Caki2 (cell line): Measurements from ENCODE around the gene MX1. TPM values are rescaled to one million over a fixed set of nuclear protein-coding genes. Genes with fewer than 3 reads are reported as not detected.

ENCODE experiments used
- DNase-seq: peaks from one replicate; pipeline ENCODE4 v3.0.0-alpha.2; 2015; ENCODE audit warnings: low read depth
- in situ Hi-C: cut with HindIII; loops from 2 replicates; pipeline ENCODE4 v1.10.0; 2016; ENCODE audit warnings: low sequenced_read_pairs, low pct_unique_long_range_greater_than_20kb, mixed read lengths
- total RNA-seq: library from RNA; depleted of rRNA; stranded (reverse); fragments of >200 nt; shearing (Covaris generic); gene quantifications from 2 replicates; pipeline ENCODE4 v1.2.3, GENCODE V29; 2014; ENCODE audit warnings: low replicate concordance

The MX1 gene
- total RNA-seq, 1 experiment from 2014 or later = 4.8 TPM

DNA sequence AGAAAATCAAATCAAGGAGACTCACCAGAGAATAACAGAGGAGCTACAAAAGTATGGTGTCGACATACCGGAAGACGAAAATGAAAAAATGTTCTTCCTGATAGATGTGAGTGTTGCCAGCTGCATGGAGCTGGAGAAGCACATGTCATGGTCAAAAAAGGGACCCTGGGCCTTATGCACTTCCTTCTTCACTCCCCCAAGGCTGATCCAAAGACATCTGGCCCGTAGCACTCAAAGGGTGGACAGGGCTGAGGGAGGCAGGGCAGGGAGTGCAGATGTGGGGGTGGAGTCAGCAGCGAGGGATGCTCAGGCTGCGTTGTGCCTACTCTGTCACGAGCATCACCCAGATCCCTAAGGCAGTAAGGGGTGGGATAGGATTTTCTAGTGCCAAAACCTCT lies 19.4 kb downstream of the MX1 start:
- in situ Hi-C loops = no loop called here
- DNase-seq = no peak

DNA sequence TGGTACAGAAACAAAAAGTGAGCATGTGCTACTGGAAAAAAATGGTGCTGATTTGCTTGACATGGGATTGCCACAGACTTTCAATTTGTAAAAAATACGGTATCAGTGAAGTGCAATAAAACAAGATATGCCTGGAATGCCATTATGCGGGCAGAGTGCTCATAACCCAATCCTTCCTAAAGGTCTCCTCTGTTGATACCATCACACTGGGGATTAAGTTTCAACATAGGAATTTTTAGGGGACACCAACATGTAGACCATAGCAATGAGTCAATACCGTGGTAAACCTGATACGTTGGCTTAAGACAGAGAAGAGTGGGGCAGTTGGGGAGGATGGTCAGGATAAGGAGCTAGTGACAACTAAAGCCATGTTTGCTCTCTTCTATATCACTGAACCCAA lies 20.5 kb downstream of the MX1 start:
- no peak for DNase-seq
- in situ Hi-C loops = no loop called here

DNA sequence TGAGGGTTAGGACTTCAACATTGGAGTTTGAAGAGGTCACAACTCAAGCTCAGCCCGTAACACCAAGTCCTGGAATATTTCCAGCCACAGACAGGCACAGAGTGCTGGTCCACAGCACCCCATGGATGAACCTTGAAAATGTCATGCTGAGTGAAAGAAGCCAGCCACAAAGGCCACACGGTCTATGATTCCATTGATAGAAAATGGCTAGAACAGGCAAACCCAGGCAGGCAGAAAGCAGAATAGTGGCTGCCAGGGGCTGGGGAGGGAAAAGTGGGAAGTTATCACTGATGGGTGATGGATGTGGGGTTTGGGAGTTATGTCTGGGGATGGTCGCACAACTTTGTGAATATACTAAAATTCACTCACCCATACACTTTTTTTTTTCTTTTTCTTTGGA lies 21.3 kb downstream of the MX1 start:
- DNase-seq = no peak
- in situ Hi-C loops = no loop called here

DNA sequence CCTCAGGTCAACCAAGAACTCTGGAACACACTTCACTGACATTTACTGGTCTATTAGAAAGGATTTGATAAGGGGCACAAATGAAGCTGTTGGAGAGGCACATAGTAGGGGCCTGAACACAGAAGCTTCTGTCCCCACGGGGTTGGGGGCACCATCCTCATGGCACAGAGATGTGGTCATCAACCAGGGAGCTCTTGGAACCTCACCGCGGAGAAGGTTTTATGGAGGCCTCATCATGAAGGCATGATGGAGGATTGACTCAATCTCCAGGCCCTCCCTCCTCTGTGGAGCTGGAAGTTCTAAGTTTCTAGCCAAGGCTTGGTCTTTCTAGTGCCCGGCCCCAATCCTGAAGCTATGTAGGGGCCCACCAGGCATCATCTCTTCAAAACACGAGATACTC lies 23.6 kb downstream of the MX1 start:
- no peak for DNase-seq
- in situ Hi-C loops = no loop called here

DNA sequence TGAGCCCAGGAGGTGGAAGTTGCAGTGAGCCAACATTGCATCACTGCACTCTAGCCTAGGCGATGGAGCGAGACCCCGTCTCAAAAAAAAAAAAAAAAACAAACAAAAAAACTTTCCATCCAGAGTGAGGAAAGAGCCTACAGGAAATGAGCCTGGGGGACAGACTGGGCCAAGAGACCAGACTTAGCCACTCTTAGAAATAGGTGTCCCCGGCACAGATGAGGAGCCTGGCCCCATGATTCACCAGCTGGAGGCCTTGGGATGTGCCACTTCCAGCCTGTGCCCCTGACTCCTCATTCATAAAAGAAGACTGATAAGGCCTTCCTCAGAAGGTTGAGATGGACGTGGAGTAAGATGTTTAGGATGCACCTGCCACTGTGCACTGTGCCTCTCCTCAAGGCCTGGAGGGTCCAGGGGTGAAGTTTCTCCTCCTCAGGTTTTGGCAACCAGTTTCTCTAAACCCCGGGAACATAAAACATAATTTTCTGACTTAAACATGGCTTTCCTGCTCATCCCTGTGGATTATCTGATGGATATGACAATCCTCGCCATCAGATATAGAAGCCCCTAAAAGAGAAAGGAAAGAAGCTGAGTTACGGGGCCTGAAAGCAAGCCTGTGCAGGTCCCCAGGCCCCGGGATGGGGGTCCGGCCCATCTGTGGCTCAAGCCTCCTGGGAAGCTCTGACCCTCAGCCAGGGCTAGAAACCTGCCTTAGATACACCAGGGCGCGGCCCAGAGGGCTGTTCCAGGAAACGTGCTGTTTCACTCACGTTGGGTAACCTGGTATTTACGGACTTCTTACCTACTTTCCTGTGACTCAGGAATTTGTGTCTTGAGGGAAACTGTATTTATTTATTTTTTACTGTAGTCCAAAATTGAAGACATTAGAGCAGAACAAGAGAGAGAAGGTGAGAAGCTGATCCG lies 26.0 kb downstream of the MX1 start:
- DNase-seq = no peak
- in situ Hi-C loops = no loop called here

DNA sequence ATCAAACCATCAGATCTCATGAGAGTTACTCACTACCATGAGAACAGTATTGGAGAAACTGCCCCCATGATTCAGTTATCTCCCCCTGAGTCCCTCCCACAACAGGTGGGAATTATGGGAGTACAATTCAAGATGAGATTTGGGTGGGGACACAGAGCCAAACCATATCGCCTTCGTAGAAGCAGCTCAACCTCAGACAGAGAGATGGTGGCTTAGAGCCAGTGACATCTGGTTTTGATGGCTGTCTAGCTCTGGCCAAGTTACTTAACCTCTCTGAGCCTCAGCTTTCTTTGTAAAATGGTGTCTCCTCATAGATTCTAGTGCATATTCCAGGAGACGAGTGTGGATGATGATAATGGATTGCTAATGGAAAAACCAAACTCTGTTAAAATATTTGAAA lies 27.2 kb downstream of the MX1 start:
- in situ Hi-C loops = no loop called here
- DNase-seq = no peak

DNA sequence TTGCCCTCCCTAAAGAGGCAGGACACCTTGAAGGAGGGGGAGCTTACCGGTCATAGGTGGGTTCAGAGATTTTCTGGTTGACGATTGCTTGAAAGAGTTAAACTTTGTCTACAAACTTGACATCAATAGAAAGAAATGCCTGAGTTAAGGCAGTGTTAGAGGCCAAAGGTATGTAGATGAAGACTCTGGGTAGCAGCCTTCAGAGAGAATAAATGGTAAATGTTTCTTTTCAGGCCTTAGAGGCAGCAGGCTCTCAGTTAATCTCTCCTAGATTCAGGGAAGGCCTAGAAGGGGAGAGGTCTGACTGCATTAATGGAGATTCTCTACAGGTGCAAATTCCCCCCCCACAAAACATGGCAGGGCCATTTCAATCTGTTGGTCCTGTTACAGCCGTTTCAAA lies 27.7 kb downstream of the MX1 start:
- in situ Hi-C loops = no loop called here
- no peak for DNase-seq

DNA sequence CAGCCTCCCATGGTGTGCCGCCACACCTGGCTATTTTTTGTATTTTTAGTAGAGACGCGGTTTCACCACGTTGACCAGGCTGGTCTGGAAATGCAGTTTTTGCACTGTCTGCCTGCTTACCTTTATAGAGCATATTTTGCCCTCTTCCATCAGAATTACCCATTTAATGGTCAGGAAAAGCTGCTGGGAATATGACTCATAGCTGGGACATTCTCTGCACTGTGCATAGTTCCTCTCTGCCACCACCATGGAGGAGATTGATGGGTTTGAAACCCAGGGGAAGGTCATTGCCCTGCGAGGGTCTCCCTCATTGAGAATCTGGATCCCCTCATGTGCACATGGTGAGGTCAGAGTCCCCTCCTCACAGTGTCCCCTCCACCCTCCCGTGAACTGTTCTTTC lies 32.1 kb downstream of the MX1 start:
- in situ Hi-C loops = no loop called here
- no peak for DNase-seq

DNA sequence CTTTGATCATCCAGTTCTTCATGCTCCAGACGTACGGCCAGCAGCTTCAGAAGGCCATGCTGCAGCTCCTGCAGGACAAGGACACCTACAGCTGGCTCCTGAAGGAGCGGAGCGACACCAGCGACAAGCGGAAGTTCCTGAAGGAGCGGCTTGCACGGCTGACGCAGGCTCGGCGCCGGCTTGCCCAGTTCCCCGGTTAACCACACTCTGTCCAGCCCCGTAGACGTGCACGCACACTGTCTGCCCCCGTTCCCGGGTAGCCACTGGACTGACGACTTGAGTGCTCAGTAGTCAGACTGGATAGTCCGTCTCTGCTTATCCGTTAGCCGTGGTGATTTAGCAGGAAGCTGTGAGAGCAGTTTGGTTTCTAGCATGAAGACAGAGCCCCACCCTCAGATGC lies 32.5 kb downstream of the MX1 start:
- in situ Hi-C loops = no loop called here
- DNase-seq = no peak

DNA sequence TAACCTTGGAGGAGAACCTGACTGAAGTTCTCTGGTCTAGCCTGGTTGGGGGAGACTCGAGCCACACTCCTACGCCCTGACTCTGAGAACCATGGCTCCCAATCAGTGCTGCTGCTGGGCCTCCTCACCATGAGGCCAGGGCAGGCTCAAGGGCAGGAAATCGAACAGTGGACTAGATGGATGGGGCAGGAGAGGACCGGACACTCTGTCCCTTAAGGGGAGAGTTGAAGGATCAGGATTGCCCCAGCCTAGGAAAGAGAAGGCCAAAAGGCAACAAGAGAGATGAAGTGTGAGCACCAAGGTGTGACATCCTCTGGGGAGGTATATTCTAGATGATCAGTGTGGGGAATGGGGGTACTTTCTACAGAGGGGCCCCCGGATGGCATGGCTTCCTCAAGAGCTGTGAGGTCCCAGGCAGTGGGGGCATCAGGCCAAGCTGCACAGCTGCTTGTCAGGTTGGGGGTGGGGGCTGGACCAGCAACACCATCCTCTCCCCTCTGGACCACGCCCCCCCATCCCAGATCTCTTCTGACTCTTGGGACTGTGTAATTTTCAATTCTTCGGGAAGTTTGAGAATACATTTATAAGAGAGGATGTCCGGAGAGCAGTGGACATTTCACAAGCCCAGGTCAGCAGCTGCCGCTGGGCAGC lies 34.0 kb downstream of the MX1 start:
- no peak for DNase-seq
- in situ Hi-C loops = no loop called here

DNA sequence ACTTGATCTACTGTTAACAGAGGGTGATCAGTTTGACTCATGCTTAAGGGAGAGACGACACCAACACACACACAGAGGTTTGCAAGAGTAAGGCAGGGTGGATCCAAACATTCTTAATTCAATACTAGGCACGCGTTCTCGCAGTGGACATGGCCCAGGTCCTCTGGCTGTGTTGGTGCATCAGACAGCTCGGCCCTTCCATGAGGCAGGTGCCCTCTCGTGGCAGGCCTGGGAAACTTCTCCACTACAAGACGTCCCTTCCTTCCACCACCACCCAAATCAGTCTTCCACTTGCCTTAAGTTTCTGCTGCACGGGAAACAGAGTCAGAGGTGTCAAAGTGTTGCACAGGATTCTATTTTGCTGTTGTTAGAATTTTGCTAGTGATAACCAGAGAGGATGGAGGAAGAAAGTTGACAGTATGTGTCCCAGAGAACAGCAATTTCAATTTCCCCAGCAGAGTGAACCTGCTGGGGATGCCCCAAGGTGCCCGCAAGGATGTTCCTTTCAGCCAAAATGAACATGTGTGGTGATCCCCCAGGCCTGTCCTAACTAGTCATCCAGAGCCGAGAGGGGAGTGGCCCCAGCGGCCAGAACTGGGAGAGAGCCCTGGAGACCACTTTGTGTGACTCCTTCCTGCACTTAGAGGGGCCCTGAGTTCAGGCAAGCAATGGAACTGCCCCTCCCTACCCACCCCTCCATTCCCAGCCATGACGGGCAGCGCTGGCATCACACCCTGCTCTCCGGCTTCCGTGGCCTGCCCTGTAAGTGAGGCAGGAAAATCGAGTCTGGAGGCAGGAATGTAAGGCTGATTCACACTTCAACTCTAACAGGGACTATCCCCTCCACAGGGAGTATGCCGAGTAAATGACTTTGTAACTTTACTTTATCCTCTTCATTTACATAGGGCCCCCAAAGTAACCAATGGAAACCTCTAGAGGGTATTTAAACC lies 34.8 kb downstream of the MX1 start:
- DNase-seq = peak; percentile 44
- in situ Hi-C loops = no loop called here

DNA sequence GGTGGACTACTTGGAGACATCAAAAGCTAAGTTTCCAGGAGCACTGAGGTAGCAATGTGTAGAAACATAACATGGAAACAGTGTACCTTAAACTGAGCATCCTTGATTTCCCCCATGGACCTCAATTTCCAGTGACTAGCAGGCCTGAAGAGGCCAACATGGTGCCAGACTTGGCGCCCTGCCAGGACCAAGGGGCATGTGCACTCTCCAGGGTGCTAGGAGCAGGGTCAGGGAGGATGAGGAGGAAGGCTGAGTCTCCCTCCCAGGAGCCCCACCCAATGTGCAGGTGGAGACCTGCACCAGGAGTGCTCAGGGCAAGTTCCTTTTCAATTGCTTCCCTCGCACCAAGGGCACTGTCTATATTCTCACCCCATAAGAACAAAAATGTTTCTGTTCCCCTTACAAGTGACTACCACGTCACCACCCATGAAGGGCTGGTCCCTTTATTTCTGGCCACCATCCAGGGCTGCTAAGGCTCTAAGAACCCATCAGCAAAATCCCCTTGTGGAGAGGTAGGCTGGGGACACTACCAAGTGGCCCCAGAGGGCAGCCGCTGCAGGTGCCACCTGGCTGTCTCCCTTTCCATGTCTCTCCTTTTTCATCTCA lies 39.2 kb downstream of the MX1 start:
- in situ Hi-C loops = no loop called here
- no peak for DNase-seq

DNA sequence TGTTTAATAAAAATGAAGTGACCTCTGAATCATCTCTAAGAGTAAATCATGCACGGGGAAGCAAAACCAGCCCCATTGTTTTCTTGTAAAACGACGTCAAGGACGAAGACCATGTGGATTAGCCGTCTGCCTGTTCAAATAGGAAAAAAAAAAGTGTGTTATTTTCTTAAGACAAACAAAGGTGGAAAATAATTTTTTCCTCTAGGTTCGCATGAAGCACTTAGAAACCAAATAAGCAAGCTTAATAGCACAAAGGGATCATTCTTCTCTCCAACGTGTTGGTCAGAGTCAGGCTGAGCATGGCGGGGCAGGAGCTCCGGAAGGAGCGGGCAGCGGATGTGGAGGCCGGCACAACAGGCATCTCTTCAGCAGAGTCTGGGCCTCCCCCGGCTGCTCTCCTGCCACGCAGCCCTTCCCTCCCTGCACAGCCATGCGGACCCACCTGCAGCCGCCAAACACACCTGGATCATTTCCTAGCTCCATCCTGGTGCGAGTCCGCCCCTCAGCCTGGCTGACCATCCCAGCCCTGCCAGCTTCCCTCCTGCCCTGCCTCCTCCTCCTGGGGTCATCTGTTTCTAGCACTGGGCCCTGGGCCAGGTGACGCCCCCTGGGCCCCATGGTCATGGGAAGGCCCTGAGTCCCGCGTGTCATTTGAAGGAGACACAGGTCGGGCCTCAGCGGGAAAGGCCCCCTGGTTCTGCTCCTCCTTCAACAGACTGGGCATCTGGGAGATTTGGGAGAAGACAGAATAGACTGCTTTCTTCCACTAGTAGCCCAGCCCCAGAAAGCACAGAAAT lies 40.2 kb downstream of the MX1 start:
- in situ Hi-C loops = no loop called here
- peak; percentile 44 for DNase-seq

DNA sequence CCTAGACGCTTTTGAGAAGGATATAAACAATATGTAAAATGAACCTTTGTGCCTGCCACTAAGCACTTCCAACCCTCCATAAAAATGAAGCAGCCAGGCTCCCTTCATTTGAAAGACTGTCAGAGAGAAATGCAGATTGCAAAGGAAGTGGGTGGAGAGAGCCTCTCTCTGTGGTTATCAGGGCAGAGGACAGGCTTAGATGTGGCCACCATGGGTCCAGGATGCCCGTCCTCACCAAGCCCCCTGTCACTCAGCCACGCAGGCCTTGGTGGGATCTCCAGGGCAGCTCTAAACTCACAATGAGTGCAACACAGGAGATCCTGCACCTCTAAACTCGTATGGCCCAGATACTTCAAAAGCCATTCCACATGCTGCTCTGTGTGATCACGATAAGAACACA lies 44.0 kb downstream of the MX1 start:
- in situ Hi-C loops = no loop called here
- DNase-seq = no peak

DNA sequence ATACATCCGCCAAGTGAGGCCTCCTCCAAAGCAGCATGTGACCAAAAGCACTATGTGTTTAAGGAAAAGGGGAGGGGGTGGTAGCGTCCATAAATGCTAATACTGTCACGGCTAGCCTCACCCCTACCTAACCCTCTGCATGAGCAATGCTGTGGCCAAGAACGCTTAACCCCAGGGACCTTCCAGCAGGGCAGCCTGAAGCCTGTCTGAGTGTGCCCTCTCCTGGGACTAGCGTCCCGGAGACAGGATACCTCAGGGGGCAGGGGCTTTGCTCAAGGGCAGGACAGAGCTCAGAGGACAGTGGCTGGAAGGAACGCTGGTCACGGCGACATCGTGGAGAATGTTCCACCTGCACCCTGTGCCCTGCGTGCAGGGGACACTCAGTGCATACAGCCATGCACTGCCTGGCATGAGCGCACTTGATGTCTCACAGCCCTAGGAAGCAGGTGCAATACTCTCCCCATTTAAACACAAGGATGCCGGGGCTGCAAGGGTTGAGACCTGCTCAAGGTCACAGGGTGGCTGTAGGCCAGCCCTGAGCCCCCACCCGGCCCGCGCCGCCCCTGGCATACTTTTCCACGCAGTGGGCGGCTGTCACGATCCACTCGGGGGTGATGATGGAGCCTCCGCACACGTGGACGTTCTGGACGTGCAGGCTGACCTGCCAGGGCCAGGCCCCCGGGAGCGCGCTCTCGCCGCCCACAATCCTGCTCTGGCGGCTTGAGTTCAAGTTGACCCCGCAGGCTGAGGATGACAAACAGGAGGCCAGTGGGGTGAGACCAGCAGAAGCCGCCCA lies 46.9 kb downstream of the MX1 start:
- in situ Hi-C loops = no loop called here
- DNase-seq = no peak

DNA sequence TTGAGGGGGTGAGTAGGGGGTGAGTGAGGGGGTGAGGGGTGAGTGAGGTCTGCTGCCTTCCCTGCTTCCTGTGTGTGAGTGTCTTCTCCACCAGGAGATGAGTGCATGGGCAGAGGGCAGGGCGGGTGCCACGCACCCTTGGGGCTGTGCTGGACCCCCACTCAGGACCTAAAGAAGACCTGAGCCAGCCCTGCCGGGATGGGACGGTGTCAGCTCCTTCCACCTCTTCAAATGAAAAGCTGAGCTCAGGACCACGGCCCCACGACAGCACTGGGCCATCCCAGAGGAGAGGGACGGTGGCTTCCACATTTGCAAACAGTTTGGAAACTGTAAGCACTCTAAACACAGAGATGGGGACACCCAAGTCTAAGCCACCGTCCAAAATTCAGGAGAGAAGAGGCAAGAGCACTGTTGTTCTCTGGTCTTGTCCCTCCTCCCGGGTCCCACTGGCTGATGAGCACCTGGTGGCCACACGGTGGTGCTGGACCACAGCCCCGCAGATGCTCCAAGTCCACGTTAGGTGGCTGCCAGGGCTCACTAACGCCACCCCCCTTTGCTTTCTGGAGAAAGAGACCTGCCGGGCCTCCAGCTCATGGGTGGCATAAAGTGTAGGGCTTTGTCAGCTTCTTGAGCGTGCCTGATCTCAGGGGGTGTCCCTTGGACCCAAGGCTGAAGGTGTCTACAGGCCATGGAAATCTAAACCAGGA lies 49.8 kb downstream of the MX1 start:
- in situ Hi-C loops = no loop called here

More for the DNA sequence above, 49.8 kb downstream of the MX1 start:
- DNase-seq = no peak
